GM18519 (cell line): ENCODE measurements around the gene CTXN3.
"Not testable (repeated sequence)": the region's sequence is repeated elsewhere in the genome, so short reads cannot be mapped to it uniquely, and the experiment has no call there.

Experiments used
- ATAC-seq: cut with Tn5 transposase; IDR thresholded peaks from one replicate; pipeline ENCODE4 v1.9.1; 2021; ENCODE audit warnings: mild to moderate bottlenecking, moderate library complexity; ENCODE audit not compliant: unreplicated experiment, low FRiP score

CTXN3 gene

DNA sequence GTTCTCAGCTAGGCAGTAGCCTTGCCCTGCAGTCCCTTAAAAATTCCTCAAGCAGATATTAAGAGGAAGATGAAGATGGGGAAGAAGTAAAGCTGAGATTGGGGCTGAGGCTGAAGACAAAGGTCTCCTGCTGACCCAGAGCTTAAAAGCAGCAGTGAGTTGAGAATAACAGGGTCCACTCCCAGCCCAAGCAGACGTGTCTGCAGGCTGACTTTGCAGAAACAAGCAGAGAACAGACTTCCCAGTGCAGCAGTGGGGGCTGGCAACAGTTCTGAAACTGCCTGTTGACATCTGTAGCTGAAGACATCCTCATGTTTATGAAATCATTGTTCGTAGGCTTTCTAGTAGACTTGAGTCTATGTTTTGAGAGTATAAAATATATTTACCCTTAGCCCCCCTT lies 1.1 kb downstream of the CTXN3 start:
- no peak for ATAC-seq

DNA sequence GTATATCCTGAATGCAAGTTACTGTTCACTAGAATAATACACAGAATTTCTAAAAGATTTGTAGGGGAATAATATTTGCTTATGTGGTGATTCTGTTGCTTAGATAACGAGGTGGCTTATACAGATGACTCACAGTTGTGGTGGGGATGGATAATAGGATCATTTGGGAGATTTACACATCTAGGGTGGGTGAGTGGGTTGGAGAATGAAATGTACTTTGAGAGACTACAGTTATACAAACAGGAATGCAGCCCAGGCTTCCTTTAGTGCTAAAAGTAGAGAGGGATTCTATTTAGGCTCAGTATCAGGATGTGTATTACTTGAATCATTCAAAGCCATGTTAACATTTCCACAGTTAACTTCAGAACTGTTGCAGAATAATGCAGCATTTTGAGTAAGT lies 1.8 kb downstream of the CTXN3 start:
- ATAC-seq, result no peak

DNA sequence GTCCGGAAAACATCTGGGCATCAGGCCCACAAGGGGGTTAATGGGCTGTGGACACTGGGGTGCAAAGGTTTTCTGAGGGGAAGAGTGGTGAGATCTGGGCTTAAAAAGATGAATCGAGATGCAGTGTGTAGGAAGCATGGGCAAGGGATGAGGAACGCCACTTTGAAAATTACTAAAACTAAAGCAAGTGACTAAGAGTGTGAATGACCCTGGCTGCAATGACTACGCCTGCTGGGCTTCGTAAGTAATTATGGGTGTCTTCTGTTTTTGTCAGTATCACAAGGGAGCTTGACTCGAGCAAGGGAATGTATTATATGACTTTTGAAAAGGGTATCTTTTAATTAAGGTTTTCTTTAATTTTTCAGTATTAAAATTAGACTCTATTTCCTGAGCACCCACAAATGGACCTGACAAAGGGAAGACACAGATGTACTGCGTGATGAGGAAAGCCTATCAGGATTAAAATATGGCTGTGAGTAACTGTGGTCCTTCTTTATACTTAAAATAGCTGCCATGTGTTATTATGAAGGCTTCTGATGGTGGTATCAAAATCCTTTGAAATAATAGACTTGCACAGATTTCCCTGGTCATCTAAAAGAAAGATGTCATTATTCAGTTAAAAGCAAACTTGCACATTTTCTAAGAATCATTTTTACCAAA lies 4.2 kb downstream of the CTXN3 start:
- ATAC-seq, result no peak

DNA sequence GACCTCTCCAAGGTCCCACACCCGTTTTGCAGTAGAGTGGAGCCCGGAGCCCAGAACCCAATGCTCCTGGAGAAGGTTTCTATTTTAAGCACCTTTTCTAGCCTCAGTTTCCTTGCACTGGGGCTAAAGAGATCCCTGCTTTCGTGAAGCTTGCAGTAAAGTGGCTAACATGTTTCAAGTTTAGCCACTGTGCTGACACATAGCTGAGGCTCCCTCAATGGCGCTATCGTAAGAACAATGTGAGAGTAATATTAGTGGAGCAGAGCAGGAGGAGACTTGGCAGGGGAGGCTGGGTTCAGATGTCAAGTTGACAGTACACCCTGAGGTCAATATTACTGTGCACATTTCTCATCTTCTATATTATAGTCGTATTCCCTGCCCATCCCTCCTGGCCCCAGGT lies 7.9 kb downstream of the CTXN3 start:
- no peak for ATAC-seq

DNA sequence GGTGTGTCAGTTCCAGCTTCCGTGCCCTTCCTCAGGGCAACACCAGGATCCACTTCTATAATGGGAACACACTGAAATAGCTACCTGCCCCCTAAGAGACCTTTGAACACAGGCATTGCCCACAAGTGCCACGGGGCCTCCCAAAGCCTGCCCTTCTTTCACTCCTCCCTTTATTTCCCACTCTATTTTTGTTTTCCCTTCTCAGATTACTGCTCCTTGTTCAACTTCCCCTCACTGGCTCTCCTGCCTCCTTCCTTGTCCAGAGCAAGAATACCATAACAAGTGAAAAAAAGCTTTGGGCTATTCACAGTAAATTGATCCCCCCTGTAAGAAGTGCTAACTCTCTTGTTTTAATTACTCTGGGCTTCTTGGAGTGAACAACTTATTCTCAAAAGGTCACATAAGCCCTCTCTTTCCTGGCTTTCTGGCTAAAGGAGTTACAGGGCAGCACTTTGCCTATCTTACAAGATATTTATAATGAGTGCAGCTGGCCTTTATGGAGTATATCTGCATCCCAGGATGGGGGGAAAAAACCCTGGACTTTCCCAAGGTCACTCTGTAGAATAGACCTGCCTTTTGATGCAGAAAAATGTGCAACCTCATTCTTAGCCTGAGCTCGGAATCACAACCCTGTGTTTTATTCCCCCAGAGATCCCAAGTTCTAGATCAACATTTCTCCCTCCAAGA lies 11.3 kb downstream of the CTXN3 start:
- no peak for ATAC-seq

DNA sequence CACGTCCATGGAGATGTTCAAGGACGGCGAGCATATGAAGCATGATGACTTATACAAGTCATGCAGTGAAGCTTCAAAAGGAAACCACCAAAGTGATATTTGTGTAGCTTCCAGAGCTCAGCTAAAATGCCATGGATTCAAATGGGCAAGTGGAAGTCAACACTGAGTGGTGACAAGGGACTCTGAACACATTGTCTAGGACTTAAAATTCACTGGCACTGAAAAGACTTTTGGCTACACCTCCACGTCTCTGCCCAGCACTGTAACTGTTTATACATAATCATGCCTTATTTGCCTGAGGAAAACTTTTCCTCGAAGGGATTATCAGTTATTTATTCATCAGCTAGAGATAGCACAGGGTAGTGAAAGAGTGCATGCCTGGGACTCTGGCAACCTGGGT lies 15.2 kb downstream of the CTXN3 start:
- ATAC-seq, result no peak

DNA sequence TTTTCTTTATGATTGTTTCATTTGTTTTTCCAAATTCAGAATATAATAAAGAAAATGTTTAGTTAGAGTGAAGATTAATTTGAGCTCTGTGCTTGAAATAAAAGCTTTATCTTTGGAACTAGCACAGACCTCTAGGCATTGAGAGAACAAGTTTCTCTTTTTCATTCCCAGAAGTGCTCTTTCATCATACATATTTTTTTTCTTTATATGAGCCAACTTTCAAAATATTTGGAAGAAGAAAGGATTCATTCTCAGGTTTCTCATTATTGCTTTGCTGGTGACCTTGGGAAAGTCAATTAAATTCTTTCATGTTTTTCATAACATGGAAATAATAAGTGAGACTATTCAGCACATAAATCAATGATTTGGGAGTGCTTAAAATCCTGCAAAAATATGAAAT lies 16.8 kb downstream of the CTXN3 start:
- ATAC-seq, result no peak

DNA sequence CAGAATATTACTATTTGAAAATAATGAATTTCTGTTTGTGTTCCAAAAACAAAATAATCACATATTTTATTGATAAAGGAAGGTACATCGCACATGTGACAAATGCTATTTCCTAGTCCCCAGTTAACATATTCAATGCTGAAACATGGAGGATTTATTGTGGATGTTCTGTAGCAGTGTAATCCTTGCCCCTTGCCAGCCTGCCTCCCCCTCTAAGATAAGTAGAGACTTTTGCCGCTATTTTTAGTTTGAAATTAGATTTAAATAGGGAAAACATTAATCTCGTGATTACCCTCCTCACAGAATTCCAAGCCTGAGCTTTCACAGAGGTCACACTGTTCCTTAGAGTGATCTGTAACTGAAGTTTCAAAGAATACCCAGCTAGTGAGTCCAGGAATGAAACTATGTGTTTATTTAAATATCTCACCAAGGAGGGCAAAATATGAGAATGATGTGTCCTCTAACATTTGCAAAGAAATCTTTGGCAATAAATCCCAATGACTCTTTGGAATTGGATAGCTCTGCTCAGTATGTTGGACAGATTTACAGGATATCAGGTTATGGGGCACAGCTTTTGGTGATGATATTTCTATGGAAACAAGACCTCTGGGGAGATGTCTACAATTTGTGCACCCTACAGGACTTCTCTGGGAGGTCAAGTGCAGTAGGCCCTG lies 17.3 kb downstream of the CTXN3 start:
- no peak for ATAC-seq

DNA sequence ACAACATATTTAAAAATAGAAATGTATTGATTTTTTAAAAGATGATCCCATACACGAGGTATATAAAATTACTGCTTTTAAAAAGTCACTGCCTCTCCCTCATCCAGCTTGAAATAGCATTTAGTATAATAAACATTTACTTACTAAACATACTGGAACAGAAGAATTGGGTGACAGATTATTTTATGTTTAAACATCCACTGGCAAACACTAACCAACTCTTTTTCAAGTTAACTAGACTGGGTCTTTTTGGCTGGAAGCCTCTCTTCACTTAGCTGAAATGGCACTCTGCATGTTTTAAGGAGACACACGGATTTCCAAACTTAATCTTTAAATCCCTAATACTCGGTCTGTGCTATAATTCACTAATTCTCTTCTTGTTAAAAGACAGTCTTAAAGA lies 19.0 kb downstream of the CTXN3 start:
- no peak for ATAC-seq

DNA sequence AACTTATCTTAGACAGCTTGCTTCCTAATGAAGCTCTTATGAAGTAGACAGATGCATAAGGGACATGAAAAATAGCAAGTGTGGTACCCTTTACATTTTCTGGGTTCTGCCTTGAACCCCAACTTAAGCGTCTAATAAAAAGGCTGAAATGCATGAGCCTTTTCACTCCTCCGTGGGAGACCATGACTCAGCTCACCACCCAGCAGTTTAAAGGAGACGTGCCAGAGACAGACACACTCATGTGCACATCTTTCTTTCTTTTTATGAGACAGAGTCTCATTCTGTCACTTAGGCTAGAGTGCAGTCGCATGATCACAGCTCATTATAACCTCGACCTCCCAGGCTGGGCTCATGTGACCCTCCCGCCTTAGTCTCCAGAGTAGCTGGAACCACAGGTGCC lies 22.3 kb downstream of the CTXN3 start:
- ATAC-seq, result no peak

DNA sequence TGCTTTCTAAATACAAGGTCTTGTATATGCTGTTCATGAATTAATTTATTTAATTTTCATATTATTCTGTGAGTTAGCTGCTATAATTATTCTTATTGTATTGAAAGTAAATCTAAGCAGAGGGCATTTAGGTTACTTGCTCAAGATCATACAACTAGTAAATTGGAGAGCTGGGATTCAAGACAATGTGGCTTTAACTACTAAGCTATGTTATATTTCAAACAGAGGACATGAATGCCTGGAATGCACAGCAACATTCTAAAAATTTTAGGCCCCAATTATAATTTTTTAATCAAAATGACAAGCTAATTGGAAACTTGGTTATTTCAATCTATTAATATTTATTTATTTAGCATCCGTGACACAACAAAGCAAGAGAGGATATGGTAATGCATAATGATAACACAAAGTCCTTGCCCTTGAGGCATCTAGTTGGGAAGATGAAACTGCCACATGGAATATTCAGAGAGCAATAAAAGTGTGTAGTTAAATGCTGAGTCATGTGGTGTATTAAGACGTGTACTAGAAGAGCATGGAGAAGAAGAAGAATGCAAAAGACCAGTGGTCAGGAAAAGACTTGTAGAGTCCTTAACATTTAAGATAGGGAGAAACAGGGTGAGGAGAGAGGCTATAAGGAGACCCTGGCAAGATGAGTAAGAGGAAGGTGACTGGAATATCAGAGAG lies 24.4 kb downstream of the CTXN3 start:
- no peak for ATAC-seq

DNA sequence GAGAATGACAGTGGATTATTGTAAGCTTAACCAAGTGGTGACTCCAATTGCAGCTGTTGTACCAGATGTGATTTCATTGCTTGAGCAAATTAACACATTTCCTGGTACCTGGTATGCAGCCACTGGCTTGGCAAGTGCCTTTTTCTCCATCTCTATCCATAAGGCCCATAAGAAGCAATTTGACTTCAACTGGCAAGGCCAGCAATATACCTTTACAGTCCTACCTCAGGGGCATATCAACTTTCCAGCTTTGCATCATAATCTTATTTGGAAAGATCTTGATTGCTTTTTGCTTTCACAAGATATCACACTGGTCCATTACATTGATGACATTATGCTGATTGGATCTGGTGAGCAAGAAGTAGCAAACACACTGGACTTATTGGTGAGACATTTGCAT lies 28.1 kb downstream of the CTXN3 start:
- ATAC-seq, result not testable (repeated sequence)

DNA sequence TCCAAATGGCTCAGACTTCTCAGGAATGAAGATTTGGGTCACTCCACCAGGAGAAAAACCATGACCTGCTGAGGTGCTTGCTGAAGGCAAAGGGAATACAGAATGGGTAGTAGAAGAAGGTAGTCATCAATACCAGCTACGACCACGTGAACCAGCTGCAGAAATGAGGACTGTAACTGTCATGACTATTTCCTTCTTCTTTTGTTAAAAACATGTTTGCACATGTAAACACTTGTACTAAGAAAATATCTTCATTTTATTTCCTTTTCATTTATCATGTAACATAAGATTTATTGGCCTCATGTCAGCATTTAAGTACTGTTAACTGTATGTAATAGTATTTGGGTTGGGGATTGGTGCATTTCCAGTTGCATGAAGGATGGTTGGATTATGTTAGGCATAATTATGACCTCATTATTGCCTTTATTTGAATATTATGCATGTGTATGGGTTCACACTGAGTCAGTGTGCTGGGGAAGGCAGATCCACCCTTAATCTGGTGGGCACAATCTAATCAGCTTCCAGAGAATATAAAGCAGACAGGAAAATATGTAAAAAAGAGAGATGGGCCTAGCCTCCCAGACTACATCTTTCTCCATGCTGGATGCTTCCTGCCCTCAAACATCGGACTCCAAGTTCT lies 30.9 kb downstream of the CTXN3 start:
- not testable (repeated sequence) for ATAC-seq

DNA sequence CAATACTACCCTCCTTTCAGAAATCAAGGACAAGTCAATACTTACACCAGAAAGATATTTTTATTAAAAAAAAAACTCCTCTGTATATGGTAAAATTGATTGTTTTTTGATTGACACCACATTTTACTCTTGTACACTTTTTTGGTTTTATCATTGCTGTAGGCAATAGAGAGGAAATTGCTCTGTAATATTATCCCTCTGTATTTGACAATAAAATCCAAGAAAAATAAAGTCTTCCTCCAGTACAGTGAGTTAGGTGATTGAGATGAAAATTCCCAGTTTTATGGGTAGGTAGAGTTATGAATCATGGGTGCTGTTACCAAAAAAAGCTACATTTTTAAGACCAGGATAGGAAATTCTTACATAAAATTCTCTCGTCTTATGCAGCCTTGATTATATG lies 31.7 kb downstream of the CTXN3 start:
- no peak for ATAC-seq

DNA sequence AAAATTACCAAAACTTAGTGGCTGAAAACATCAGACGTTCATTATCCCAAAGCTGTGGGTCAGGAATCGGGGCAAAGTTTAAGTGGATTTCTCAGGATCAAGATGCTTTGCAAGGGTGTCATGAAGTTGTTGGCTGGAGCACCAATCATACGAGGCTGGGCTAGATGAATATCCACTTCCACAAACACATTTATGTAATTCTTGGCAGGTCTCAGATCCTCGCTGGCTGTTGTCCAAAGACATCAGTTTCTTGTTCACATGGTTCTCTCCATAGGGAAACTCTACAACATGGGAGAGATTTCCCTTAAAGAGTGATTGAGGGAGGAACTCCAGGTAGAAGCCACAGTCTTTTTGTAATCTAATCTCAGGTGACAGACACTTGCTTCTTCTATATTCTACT lies 34.1 kb downstream of the CTXN3 start:
- no peak for ATAC-seq

DNA sequence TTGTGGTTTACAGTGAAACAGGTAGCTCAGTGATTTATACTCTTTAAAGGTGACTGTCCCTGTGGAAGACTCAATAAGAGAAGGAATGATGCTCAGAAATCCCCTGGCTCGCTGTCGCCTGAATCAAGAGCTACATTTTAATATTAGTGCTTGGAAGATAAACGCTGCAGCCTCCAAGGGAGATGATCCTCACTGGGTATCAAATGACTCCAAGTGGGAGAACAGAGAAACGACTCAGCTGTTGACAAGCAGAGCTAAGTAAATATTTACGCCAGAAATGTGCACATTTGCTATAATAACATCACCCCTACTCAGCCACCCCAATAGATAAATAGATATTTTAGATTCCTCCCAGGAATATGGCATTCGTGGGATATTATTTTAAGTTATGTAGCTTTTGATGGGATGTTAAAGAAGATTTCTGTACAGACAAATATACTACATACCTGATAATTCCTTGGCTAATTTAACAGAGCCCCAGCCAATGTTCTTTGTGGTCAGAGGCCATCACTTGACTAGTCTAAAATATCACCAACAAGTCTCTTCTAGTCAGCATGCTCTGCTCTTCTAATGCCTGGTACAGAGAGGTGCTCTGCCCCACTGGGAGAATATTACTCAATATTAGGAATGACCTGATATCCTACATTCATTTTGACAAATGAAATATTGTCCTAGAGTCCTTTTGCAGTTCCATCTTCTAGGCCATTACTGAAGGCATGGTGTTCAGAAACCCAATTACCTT lies 36.0 kb downstream of the CTXN3 start:
- no peak for ATAC-seq

DNA sequence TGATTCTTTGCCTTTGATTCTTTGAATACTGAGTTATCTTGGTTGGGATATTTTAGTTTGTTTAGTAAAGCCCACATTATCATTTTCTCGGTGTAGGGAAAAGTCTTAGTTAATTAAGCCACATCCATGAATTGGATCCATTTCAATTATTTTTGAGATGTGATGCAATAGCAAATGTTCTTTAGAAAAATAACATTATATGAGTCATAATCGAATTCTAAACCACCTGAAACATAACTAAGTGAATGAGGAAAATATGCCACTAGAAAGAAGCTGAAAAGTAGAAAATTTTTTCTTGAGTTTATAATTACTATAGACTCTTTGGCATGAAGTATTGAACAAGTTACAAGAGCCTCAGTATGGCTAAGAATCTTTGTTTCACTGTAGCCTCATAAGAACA lies 36.8 kb downstream of the CTXN3 start:
- no peak for ATAC-seq

DNA sequence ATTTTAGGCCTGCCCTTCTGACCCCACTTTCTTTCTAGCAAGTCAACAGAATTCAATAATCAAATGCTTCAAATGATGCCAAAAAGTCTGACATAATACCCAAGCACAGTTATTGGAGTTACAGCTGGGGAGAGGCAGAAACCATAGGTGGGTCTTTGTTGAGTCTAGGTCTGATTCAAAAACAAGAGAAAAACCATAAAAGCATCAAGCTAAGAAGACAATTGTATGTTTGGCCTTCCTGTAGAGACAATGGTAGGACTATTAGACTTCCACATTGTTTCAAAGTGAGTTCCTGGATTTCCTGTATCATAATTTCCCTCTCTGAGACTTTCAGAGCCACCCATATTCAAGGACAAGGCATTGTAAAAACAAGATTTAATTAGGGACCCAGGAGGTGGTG lies 37.5 kb downstream of the CTXN3 start:
- ATAC-seq, result no peak

DNA sequence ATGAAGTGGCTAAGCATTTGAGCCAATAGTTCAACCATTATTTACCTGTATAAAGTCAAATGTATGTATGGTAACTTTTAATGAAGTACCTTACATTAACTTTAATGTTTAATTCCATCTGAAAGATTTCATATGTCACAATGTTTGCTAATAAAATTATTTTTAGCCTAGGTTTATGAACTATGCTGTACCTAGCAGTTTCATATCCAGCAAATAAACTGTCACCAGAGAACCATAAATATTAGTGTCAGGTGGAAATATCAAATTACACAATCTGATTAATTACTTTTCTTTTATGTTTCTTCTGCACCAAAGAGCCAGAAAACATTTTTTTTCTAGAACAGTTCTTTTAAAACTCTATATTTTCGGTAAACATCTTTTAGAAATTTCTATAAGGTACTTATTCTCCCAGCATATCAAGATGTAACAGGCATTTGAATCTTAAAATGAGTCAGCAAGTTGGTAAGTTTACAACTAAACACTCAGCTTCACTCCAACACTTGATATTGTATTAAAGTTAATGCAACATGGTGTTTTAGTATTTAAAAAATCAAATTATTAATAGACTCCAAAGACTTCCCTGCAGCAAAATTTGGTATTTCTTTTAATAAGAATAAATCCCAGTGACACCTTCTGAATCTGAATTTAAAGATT lies 45.8 kb downstream of the CTXN3 start:
- no peak for ATAC-seq

DNA sequence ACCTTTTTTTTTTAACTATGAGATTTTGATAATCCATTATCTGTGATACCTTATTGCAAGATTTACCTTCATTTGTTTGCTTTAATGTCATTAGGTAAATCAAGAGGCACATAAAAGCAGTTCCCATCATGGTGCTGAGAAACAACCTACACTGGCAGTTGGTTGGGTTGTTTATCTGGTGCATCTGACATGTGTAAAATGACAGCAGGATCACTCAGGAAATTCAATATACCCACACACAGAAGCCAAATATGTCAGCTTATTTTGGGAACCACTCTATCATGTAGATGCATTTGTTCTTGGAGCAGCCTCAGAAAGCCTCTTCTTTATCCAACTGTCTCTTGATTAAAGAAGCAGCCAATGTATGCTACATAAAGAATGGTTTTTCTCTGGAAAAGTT lies 46.5 kb downstream of the CTXN3 start:
- no peak for ATAC-seq
